CD4-positive, CD25-positive, alpha-beta regulatory T cell (primary cell): ENCODE data around the gene BTG2. TPM values are rescaled to one million over a fixed set of nuclear protein-coding genes. Genes with fewer than 3 reads are reported as not detected.

Source experiments
- ATAC-seq, 2 donors: fragments of 150-1000 bp; cut with Tn5 transposase; one replicate each; pipeline ENCODE4 v1.10.0; 2021; ENCODE audit warnings: low read depth in 2 of 2, moderate number of reproducible peaks in 2 of 2, moderate library complexity in 1 of 2
- DNase-seq, 3 donors: peaks; one replicate each; pipeline versions ENCODE4 v3.0.0 to v3.0.0-alpha.2; 2012 to 2022; ENCODE audit warnings: mixed read lengths in 1 of 3
- H3K27ac ChIP-seq: one replicate; pipeline ENCODE4 v1.7.0; 2013; ENCODE audit warnings: mild to moderate bottlenecking, low read length; ENCODE audit not compliant: insufficient read depth, poor library complexity, severe bottlenecking
- H3K27me3 ChIP-seq: one replicate; pipeline ENCODE4 v1.7.0; 2013; ENCODE audit warnings: low read length; ENCODE audit not compliant: control insufficient read depth, insufficient read depth
- H3K36me3 ChIP-seq: one replicate; pipeline ENCODE4 v1.7.0; 2013; ENCODE audit warnings: mild to moderate bottlenecking, low read length, moderate library complexity; ENCODE audit not compliant: control insufficient read depth, insufficient read depth
- H3K4me1 ChIP-seq: 2 replicates; pipeline ENCODE4 v1.7.0; 2013; ENCODE audit warnings: mild to moderate bottlenecking, low read length; ENCODE audit not compliant: insufficient read depth, control insufficient read depth, poor library complexity, severe bottlenecking
- H3K4me3 ChIP-seq: one replicate; pipeline ENCODE4 v1.7.0; 2013; ENCODE audit warnings: low read depth, mild to moderate bottlenecking, low read length, moderate library complexity
- H3K9me3 ChIP-seq, 2 experiments: 1 replicate in 1 of 2; 2 replicates in 1 of 2; pipeline ENCODE4 v1.7.0; 2013; ENCODE audit warnings: low read length in 2 of 2, mild to moderate bottlenecking in 1 of 2, moderate library complexity in 1 of 2; ENCODE audit not compliant: control insufficient read depth in 2 of 2
- H3K27ac Mint-ChIP-seq, 3 donors: one replicate each; pipeline ENCODE4 v1.8.0; 2020 to 2022; ENCODE audit warnings: mild to moderate bottlenecking in 3 of 3, mixed read lengths in 3 of 3, moderate library complexity in 2 of 3
- H3K27me3 Mint-ChIP-seq: one replicate; pipeline ENCODE4 v1.8.0; 2022; ENCODE audit warnings: mild to moderate bottlenecking, mixed read lengths
- H3K36me3 Mint-ChIP-seq: one replicate; pipeline ENCODE4 v1.8.0; 2020; ENCODE audit warnings: mixed read lengths
- H3K4me1 Mint-ChIP-seq, 4 donors: one replicate each; pipeline ENCODE4 v1.8.0; 2020 to 2022; ENCODE audit warnings: mixed read lengths in 4 of 4, mild to moderate bottlenecking in 1 of 4
- H3K4me3 Mint-ChIP-seq, 4 donors: one replicate each; pipeline ENCODE4 v1.8.0; 2020 to 2022; ENCODE audit warnings: mild to moderate bottlenecking in 4 of 4, mixed read lengths in 4 of 4, moderate library complexity in 3 of 4
- H3K9me3 Mint-ChIP-seq, 7 donors: one replicate each; pipeline ENCODE4 v1.8.0; 2020 to 2022; ENCODE audit warnings: mixed read lengths in 7 of 7, mild to moderate bottlenecking in 3 of 7, moderate library complexity in 2 of 7
- polyA plus RNA-seq, 4 donors: library from polyadenylated mRNA; unstranded; fragments of 300-500 nt; fragmentation: Illumina TruSeq; gene quantifications; one replicate each; pipeline ENCODE4 v1.2.3, GENCODE V29; 2021
- total RNA-seq: library from RNA; stranded (reverse); gene quantifications from one replicate; pipeline ENCODE4 v1.2.3, GENCODE V29; 2022

Gene BTG2
- total and polyA plus RNA-seq, 5 donors from 2014 or later: 153 to 1,002 (median 168) TPM

GRCh38 chr1:203273206-203273868 lies 32.0 kb upstream of the BTG2 start:
- H3K4me3 Mint-ChIP-seq: peak overlapping the region; percentile 72 to 85 (median 82)
- peak overlapping the region; percentile 59 for H3K4me3 ChIP-seq
- H3K27ac Mint-ChIP-seq: peak overlapping the region; percentile 87 to 93 (median 88)
- H3K36me3 ChIP-seq: no peaks in the 10 kb centered on the region
- no peaks in the 10 kb centered on the region for H3K9me3 Mint-ChIP-seq
- no peaks in the 10 kb centered on the region for H3K9me3 ChIP-seq
- peak; percentile 85 to 92 (median 92) for DNase-seq
- no peaks in the 10 kb centered on the region for H3K36me3 Mint-ChIP-seq
- no peaks in the 10 kb centered on the region for H3K27me3 ChIP-seq
- peak; percentile 76 to 83 for ATAC-seq
- H3K4me1 ChIP-seq: peaks cover 60% of the 10 kb centered on the region
- H3K27ac ChIP-seq: peak overlapping the region; percentile 78
- no peaks in the 10 kb centered on the region for H3K27me3 Mint-ChIP-seq
- H3K4me1 Mint-ChIP-seq: peaks cover 6 to 68% (median 29%) of the 10 kb centered on the region in 4 donors

- Histone ChIP-seq H3K4me1 (peaks cover 59% of the 10 kb centered on the region), H3K27ac (peak overlapping the region; percentile 78), H3K9me3 (no peaks in the 10 kb centered on the region), H3K27me3 (no peaks in the 10 kb centered on the region), H3K36me3 (no peaks in the 10 kb centered on the region), H3K4me3 (peak overlapping the region; percentile 59)
- Mint-ChIP-seq H3K4me1 (peaks cover 6 to 75% (median 35%) of the 10 kb centered on the region in 4 donors), H3K9me3 (no peaks in the 10 kb centered on the region), H3K36me3 (no peaks in the 10 kb centered on the region), H3K27ac (peak overlapping the region; percentile 87 to 93 (median 88)), H3K4me3 (peak overlapping the region; percentile 72 to 85 (median 82)), H3K27me3 (no peaks in the 10 kb centered on the region)
- ATAC-seq (no peak), DNase-seq (peak in 1 of 3 donors; percentile 45)
Observed at GRCh38 chr1:203273869-203274602, 31.3 kb upstream of the BTG2 start.

DNA sequence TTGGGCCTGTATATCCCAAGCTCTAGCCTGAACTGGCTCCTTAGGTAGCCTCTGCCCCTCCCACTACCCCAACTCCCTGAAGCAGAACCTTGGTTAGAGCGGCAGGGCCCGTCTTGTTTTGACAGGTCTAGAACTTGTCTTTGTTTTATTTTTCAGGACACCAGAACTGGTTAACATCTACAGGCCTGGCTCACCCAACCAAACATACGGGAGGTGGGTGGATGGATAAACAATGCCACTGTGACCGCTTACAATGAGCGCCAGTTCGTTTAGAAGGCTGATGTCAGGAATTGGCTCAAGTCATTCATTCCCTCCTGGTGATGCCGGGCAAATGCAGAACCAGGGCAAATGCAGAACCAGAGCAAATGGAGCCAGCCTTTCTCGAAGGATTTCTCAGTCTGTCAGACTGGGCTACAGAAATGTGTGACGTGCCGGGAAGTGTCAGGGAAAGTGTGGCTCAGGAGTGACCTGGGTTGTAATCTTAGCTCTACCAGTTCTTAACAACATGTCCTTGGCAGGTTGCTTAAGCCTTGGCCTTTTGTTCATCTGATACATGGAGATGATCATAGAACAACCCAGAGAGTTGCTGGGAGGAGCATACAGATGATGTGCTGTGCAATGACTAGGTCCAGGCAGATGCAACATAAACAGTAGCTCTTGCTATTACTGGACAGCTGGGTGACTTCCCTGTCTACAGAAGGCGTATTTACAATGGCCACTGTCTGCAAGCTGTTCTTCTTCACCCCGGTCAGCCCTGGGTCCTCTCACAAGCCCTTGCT lies 30.5 kb upstream of the BTG2 start:
- no peaks in the 10 kb centered on the region for H3K27me3 ChIP-seq
- DNase-seq: no peak

DNA sequence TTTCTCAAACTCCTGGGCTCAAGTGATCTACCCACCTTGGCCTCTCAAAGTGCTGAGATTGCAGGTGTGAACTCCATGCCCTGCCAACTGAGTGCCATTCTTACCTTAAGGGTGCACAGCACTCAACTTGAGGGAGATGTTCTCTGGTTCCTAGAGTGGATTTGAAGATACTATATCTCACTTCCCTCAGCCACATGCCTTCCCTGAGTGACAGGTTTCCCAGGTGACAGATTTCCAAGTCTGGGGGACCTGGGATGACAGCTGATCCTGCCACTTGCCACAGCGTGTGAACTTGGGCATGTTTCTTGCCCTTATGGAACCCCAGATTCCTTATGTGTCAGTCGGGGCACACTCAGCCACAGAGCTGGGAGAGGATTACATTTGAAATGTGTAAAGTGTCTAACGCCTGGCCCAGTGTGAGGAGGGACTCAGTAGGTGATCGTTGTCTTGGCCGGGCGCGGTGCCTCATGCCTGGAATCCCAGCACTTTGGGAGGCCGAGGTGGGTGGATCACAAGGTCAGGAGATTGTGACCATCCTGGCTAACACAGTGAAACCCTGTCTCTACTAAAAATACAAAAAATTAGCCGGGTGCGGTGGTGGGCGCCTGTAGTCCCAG lies 29.6 kb upstream of the BTG2 start:
- no peaks in the 10 kb centered on the region for H3K36me3 Mint-ChIP-seq
- no peaks in the 10 kb centered on the region for H3K27me3 ChIP-seq
- no peak overlapping the region for H3K27ac ChIP-seq
- H3K4me1 ChIP-seq: peaks cover 55% of the 10 kb centered on the region
- H3K9me3 Mint-ChIP-seq: no peaks in the 10 kb centered on the region
- H3K27ac Mint-ChIP-seq: peak overlapping the region; percentile 87 to 89 (median 88)
- H3K27me3 Mint-ChIP-seq: no peaks in the 10 kb centered on the region
- ATAC-seq (no peak), DNase-seq (no peak)
- H3K36me3 ChIP-seq: no peaks in the 10 kb centered on the region
- peak overlapping the region in 1 of 4 donors; percentile 31 for H3K4me3 Mint-ChIP-seq
- H3K9me3 ChIP-seq: no peaks in the 10 kb centered on the region
- H3K4me3 ChIP-seq: no peak overlapping the region
- peaks cover 6 to 75% (median 36%) of the 10 kb centered on the region in 4 donors for H3K4me1 Mint-ChIP-seq

More for the DNA sequence above, 30.5 kb upstream of the BTG2 start:
- H3K9me3 Mint-ChIP-seq: no peaks in the 10 kb centered on the region
- H3K27me3 Mint-ChIP-seq: no peaks in the 10 kb centered on the region
- no peak for ATAC-seq
- H3K27ac Mint-ChIP-seq: peak overlapping the region; percentile 87 to 93 (median 88)
- Histone ChIP-seq H3K9me3 (no peaks in the 10 kb centered on the region), H3K4me3 (no peak overlapping the region), H3K27ac (peak overlapping the region; percentile 78), H3K36me3 (no peaks in the 10 kb centered on the region), H3K4me1 (peaks cover 58% of the 10 kb centered on the region)
- H3K4me3 Mint-ChIP-seq: peak overlapping the region; percentile 13 to 85 (median 79)
- peaks cover 6 to 77% (median 37%) of the 10 kb centered on the region in 4 donors for H3K4me1 Mint-ChIP-seq
- no peaks in the 10 kb centered on the region for H3K36me3 Mint-ChIP-seq

GRCh38 chr1:203276408-203276807 lies 28.9 kb upstream of the BTG2 start:
- no peaks in the 10 kb centered on the region for H3K36me3 Mint-ChIP-seq
- ATAC-seq (no peak), DNase-seq (no peak)
- no peaks in the 10 kb centered on the region for H3K9me3 Mint-ChIP-seq
- Histone ChIP-seq H3K9me3 (no peaks in the 10 kb centered on the region), H3K4me3 (no peak overlapping the region), H3K36me3 (no peaks in the 10 kb centered on the region), H3K4me1 (peaks cover 49% of the 10 kb centered on the region), H3K27ac (no peak overlapping the region), H3K27me3 (no peaks in the 10 kb centered on the region)
- H3K27ac Mint-ChIP-seq: peak overlapping the region in 2 of 3 donors; percentile 87 to 95
- peaks cover 6 to 69% (median 30%) of the 10 kb centered on the region in 4 donors for H3K4me1 Mint-ChIP-seq
- peak overlapping the region in 1 of 4 donors; percentile 10 for H3K4me3 Mint-ChIP-seq
- H3K27me3 Mint-ChIP-seq: no peaks in the 10 kb centered on the region

- Histone ChIP-seq H3K27me3 (no peaks in the 10 kb centered on the region), H3K9me3 (no peaks in the 10 kb centered on the region), H3K36me3 (no peaks in the 10 kb centered on the region), H3K27ac (peak overlapping the region; percentile 24), H3K4me1 (peaks cover 47% of the 10 kb centered on the region), H3K4me3 (no peak overlapping the region)
- Mint-ChIP-seq H3K27me3 (no peaks in the 10 kb centered on the region), H3K27ac (peak overlapping the region; percentile 87 to 97 (median 95)), H3K9me3 (no peaks in the 10 kb centered on the region), H3K4me3 (peak overlapping the region in 3 of 4 donors; percentile 42 to 83 (median 68)), H3K36me3 (no peaks in the 10 kb centered on the region), H3K4me1 (peaks cover 6 to 67% (median 30%) of the 10 kb centered on the region in 4 donors)
- ATAC-seq: no peak
- no peak for DNase-seq
Observed at GRCh38 chr1:203276916-203277545, 28.3 kb upstream of the BTG2 start.
